ENCODE data around the gene GCKR.
A peak's percentile ranks its signal among the peaks of the same experiment; 100 is the strongest.
"Not testable (repeated sequence)": the region's sequence is repeated elsewhere in the genome, so short reads cannot be mapped to it uniquely, and the experiment has no call there.

The GCKR gene

DNA sequence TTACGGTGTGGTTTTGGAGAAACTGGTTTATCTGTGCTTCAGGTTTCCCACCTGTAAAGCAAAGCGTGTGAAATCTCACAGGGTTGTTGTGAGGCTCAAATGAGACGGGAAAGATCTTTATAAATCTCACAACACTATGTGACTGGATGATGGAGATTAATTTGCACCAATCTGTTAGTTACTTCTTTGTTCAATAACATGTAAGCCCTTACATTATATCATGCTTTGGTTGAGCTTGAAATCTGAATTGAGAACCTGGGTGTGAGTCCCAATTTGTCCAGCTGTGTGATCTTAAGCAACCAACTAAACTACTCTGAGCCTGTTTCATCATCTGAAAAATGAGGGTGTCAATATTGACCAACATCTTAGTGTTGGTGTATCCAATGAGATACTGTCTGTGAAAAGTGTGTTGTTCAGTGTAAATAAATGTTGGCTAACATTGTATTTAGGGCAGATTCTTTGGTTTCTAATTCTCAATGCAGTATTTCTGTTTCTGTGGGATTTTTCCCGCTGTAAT, 741 bp upstream of the GCKR start:
- H3K27ac Mint-ChIP-seq, result no peak overlapping the region
- peaks cover 55% of the 10 kb centered on the region for H3K27me3 Mint-ChIP-seq
- H3K9me3 Mint-ChIP-seq, result no peaks in the 10 kb centered on the region
- peak overlapping the region; percentile 59 for H3K4me3 Mint-ChIP-seq
- no peaks in the 10 kb centered on the region for H3K36me3 Mint-ChIP-seq (ENCODE audit: low read depth)
- H3K4me1 Mint-ChIP-seq (ENCODE audit: low read depth), result peaks cover 14% of the 10 kb centered on the region

DNA sequence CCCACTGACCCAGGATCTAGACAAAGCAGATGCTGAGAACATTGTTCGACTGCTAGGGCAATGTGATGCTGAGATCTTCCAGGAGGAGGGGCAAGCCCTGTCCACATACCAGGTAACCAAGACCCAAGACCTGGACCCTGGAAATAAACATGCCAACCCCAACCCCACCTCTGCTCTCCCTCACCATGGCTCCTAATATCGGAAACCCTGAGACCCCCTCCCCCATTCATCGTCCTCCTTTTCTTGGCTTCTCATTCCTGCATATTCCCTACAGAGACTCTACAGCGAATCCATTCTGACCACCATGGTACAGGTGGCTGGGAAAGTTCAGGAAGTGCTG, 619 bp downstream of the GCKR start:
- Mint-ChIP-seq H3K4me1 (ENCODE audit: low read depth) (peaks cover 12% of the 10 kb centered on the region), H3K27me3 (peaks cover 55% of the 10 kb centered on the region), H3K36me3 (ENCODE audit: low read depth) (no peaks in the 10 kb centered on the region), H3K9me3 (no peaks in the 10 kb centered on the region), H3K4me3 (no peak overlapping the region), H3K27ac (no peak overlapping the region)

- H3K4me1 Mint-ChIP-seq (ENCODE audit: low read depth), result peaks cover 7% of the 10 kb centered on the region
- no peak overlapping the region for H3K27ac Mint-ChIP-seq
- no peak overlapping the region for H3K4me3 Mint-ChIP-seq
- H3K9me3 Mint-ChIP-seq, result no peaks in the 10 kb centered on the region
- peaks cover 45% of the 10 kb centered on the region for H3K27me3 Mint-ChIP-seq
- no peaks in the 10 kb centered on the region for H3K36me3 Mint-ChIP-seq (ENCODE audit: low read depth)
Observed at GRCh38 chr2:27498975-27499374, 2.3 kb downstream of the GCKR start.

DNA sequence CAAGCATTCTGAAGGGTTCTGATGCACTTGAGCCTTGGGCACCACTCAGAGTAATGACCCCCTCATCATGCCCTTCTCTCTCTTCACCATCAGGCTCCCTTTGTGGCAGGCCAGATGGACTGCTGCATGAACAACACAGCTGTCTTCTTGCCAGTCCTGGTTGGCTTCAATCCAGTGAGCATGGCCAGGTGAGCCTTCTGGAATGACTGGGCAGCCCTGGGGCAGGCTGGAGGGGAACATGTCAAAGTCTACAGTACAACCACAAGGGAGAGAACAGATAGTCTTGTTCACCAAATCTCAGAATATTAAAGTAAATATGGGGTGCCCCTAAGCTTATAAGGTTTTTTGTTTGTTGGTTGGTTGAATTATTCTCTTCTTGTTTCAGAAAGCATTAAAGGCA, 4.4 kb downstream of the GCKR start:
- Mint-ChIP-seq H3K36me3 (ENCODE audit: low read depth) (no peaks in the 10 kb centered on the region), H3K9me3 (no peaks in the 10 kb centered on the region), H3K4me3 (no peak overlapping the region), H3K4me1 (ENCODE audit: low read depth) (no peaks in the 10 kb centered on the region), H3K27ac (no peak overlapping the region), H3K27me3 (peaks cover 31% of the 10 kb centered on the region)

GRCh38 chr2:27502142-27502541, 5.5 kb downstream of the GCKR start:
- Mint-ChIP-seq H3K9me3 (no peaks in the 10 kb centered on the region), H3K27me3 (peaks cover 20% of the 10 kb centered on the region), H3K27ac (no peak overlapping the region), H3K36me3 (ENCODE audit: low read depth) (no peaks in the 10 kb centered on the region), H3K4me3 (no peak overlapping the region), H3K4me1 (ENCODE audit: low read depth) (no peaks in the 10 kb centered on the region)

GRCh38 chr2:27506587-27506986, 9.9 kb downstream of the GCKR start:
- peaks cover 1% of the 10 kb centered on the region for H3K27me3 Mint-ChIP-seq
- H3K4me3 Mint-ChIP-seq, result no peak overlapping the region
- no peaks in the 10 kb centered on the region for H3K36me3 Mint-ChIP-seq (ENCODE audit: low read depth)
- H3K9me3 Mint-ChIP-seq, result no peaks in the 10 kb centered on the region
- no peaks in the 10 kb centered on the region for H3K4me1 Mint-ChIP-seq (ENCODE audit: low read depth)
- no peak overlapping the region for H3K27ac Mint-ChIP-seq

DNA sequence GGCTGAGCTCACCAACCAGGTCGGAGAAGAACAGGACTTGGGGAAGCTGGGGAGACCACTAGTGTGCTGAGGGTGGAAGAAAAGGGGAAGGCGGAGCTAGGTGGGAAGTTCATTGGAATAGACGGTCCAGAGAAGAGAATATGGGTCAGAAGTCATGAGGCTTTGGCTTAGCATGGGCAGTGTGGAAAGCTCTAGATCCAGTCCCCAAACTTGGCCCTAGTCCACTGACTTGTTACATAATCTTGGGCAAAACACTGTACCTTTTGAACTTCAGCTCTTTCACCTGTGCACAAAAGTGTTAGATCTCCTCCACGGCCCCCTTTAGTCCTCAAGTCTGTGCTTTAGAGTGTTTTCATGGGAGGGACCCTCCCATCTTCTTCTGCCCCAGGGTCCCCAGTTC, 10.7 kb downstream of the GCKR start:
- Mint-ChIP-seq H3K4me1 (ENCODE audit: low read depth) (no peaks in the 10 kb centered on the region), H3K9me3 (no peaks in the 10 kb centered on the region), H3K27ac (no peak overlapping the region), H3K27me3 (peaks cover 4% of the 10 kb centered on the region), H3K36me3 (ENCODE audit: low read depth) (no peaks in the 10 kb centered on the region), H3K4me3 (no peak overlapping the region)

DNA sequence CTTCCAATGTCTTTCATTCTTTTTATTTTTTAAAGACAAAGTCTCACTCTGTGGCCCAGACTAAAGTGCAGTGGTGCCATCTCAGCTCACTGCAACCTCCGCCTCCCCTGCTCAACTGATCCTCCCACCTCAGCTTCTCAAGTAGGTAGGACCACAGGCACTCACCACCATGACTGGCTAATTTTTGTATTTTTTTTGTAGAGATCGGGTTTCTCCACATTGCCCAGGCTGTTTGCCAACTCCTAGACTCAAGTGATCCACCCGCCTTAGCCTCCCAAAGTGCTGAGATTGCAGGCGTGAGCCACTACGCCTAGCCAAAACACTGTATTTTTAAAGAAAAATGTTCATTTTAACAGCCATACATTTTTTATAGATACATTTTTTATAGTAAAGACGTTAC, 12.7 kb downstream of the GCKR start:
- H3K27ac Mint-ChIP-seq, result no peak overlapping the region
- no peaks in the 10 kb centered on the region for H3K36me3 Mint-ChIP-seq (ENCODE audit: low read depth)
- H3K9me3 Mint-ChIP-seq, result no peaks in the 10 kb centered on the region
- peaks cover 10% of the 10 kb centered on the region for H3K27me3 Mint-ChIP-seq
- no peaks in the 10 kb centered on the region for H3K4me1 Mint-ChIP-seq (ENCODE audit: low read depth)
- no peak overlapping the region for H3K4me3 Mint-ChIP-seq

- H3K27me3 Mint-ChIP-seq, result peaks cover 9% of the 10 kb centered on the region
- H3K4me1 Mint-ChIP-seq (ENCODE audit: low read depth), result no peaks in the 10 kb centered on the region
- H3K36me3 Mint-ChIP-seq (ENCODE audit: low read depth), result no peaks in the 10 kb centered on the region
- no peak overlapping the region for H3K27ac Mint-ChIP-seq
- no peaks in the 10 kb centered on the region for H3K9me3 Mint-ChIP-seq
- no peak overlapping the region for H3K4me3 Mint-ChIP-seq
Observed at GRCh38 chr2:27518113-27518781, 21.6 kb downstream of the GCKR start.

GRCh38 chr2:27518782-27519113, 22.1 kb downstream of the GCKR start:
- H3K9me3 Mint-ChIP-seq, result no peaks in the 10 kb centered on the region
- H3K27me3 Mint-ChIP-seq, result peaks cover 11% of the 10 kb centered on the region

DNA sequence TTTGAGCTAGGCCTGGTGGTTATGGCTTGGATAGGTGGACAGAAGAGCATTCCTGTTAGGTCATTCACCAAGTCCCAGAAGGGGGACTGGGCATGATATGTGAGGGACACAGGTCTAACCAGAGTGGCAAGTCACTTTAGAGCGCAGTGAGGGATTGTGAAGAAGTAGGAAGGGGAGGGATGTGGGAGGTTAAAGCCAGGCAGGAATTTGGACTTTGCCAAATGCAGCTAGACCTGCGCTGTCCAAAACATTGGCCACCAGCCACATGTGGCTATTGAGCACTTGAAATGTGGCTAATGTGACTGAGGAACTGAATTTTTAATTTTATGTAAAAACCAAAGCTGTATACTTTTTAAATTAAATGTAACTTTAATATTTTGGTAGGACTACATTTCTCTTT, 23.7 kb downstream of the GCKR start:
- Mint-ChIP-seq H3K4me3 (no peak overlapping the region), H3K9me3 (no peaks in the 10 kb centered on the region), H3K36me3 (ENCODE audit: low read depth) (no peaks in the 10 kb centered on the region), H3K4me1 (ENCODE audit: low read depth) (no peaks in the 10 kb centered on the region), H3K27me3 (peaks cover 9% of the 10 kb centered on the region), H3K27ac (no peak overlapping the region)

More at GRCh38 chr2:27518782-27519113, 22.1 kb downstream of the GCKR start:
- Mint-ChIP-seq H3K27ac (no peak overlapping the region), H3K4me1 (ENCODE audit: low read depth) (no peaks in the 10 kb centered on the region), H3K36me3 (ENCODE audit: low read depth) (no peaks in the 10 kb centered on the region), H3K4me3 (no peak overlapping the region)

DNA sequence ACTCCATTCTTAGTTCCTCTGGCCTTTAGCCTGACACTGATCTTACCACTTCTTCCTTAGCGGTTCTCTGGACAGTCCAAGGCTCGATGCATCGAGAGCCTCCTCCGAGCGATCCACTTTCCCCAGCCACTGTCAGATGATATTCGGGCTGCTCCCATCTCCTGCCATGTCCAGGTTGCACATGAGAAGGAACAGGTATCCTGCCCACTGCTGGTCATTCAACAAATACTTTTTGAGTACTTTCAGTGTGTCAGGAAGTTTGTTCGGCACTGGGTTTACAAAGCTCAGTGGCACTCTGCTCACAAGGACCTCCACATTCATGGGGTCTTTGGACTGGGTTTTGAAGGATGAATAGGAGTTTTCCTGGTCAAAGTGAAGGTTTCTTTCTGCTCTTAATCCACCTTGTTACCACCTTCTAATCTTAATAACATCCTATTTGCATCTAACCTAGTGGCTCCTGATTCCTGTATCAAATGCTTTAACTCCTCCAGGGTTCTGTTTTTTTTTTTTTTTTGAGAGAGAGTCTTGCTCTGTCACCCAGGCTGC, 25.8 kb downstream of the GCKR start:
- Mint-ChIP-seq H3K4me3 (no peak overlapping the region), H3K27ac (no peak overlapping the region), H3K4me1 (ENCODE audit: low read depth) (peaks cover 6% of the 10 kb centered on the region), H3K36me3 (ENCODE audit: low read depth) (no peaks in the 10 kb centered on the region), H3K9me3 (no peaks in the 10 kb centered on the region), H3K27me3 (peaks cover 20% of the 10 kb centered on the region)

DNA sequence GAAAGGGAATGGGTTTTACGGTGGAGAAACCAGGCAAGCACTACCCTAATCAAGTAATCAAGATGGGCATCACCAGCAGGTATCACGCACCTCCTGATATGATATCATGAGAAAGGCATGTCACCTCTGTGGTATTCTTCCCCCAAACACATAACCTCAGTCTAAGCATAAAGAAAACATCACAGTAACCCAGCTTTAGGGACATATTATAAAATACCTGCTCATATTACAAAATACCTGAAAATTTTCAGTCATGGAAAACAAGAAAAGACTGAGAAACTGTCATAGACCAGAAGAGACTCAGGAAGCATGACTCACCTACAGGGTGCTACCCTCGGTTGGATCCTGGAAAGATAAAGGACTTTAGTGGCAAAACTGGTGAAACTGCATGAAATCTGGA, 30.5 kb downstream of the GCKR start:
- H3K27ac Mint-ChIP-seq, result no peak overlapping the region
- peaks cover 10% of the 10 kb centered on the region for H3K4me1 Mint-ChIP-seq (ENCODE audit: low read depth)
- no peak overlapping the region for H3K4me3 Mint-ChIP-seq
- no peaks in the 10 kb centered on the region for H3K9me3 Mint-ChIP-seq
- peaks cover 24% of the 10 kb centered on the region for H3K27me3 Mint-ChIP-seq
- no peaks in the 10 kb centered on the region for H3K36me3 Mint-ChIP-seq (ENCODE audit: low read depth)

- H3K27ac Mint-ChIP-seq, result no peak overlapping the region
- H3K27me3 Mint-ChIP-seq, result peaks cover 18% of the 10 kb centered on the region
- H3K9me3 Mint-ChIP-seq, result no peaks in the 10 kb centered on the region
- no peaks in the 10 kb centered on the region for H3K36me3 Mint-ChIP-seq (ENCODE audit: low read depth)
- no peak overlapping the region for H3K4me3 Mint-ChIP-seq
- peaks cover 9% of the 10 kb centered on the region for H3K4me1 Mint-ChIP-seq (ENCODE audit: low read depth)
Observed at GRCh38 chr2:27531983-27532382, 35.3 kb downstream of the GCKR start.

DNA sequence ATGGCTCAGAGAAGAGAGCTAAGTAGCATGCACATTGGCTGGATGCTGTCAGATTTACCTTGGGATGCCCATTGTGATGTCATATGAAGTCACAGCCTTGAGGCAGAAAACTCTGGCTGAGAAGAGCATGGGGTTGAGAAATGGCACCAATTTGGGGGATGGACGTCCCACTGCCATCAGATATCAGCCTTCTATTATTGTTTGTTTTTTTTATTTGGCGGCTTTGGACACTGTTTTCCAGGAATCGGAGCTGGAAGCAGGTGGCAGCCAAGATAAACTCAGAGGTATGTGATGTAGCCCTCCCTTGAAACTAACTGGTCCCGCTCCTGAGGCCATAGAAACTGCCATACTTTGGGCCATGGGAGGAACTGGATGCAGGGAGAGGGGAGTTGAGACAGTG, 40.6 kb downstream of the GCKR start:
- Mint-ChIP-seq H3K27me3 (peaks cover 14% of the 10 kb centered on the region), H3K4me1 (ENCODE audit: low read depth) (no peaks in the 10 kb centered on the region), H3K36me3 (ENCODE audit: low read depth) (no peaks in the 10 kb centered on the region), H3K27ac (no peak overlapping the region), H3K9me3 (no peaks in the 10 kb centered on the region), H3K4me3 (no peak overlapping the region)

DNA sequence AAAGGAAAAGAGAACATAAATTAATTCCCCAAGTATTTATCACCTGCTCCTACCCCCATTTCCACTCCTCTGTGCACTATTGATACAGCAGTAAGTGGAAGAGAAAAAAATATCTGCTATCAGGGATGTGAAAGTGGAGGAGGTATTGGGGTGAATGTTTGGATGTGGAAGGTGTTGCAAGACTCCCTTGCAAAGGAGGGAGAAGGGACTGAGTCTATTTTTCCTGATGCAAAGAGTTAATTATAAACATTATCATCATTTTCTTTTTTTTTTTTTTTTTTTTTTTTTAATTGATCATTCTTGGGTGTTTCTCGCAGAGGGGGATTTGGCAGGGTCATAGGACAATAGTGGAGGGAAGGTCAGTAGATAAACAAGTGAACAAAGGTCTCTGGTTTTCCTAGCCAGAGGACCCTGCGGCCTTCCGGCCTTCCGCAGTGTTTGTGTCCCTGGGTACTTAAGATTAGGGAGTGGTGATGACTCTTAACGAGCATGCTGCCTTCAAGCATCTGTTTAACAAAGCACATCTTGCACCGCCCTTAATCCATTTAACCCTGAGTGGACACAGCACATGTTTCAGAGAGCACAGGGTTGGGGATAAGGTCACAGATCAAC, 42.3 kb downstream of the GCKR start:
- H3K4me3 Mint-ChIP-seq; H3K9me3 Mint-ChIP-seq; H3K4me1 Mint-ChIP-seq (ENCODE audit: low read depth); H3K36me3 Mint-ChIP-seq (ENCODE audit: low read depth); H3K27ac Mint-ChIP-seq: not testable (repeated sequence)
- peaks cover 14% of the 10 kb centered on the region for H3K27me3 Mint-ChIP-seq
